ENCODE results near the gene LBX2. TPM values are rescaled to one million over a fixed set of nuclear protein-coding genes. Genes with fewer than 3 reads are reported as not detected.

Gene LBX2
- total and polyA plus RNA-seq, 2 experiments from 2014 or later, result 0.24 to 0.57 TPM

DNA sequence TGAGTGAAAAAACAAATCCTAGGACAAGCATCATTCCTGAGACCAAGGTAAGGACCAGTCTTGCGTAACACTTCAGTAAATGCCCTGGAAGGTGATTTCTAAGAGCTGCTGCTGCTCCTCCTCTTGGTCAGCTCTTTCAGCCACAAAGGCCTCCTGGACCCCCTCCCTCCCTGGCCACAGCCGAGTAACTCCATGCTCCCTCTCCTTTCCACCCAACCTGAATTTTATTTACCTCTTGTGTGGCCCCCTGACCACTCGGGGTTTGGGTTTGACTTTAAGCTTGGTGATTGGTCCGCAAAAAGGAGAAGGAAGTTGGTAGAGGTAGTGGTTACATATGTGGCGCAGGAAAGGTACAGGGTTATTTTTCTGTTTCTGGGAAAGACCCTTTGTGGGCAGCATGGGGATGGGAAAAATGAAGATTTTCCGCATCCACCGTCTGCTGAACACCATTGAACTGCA lies 39.5 kb upstream of the LBX2 start:
- no peak for DNase-seq (ENCODE audit: low spot score)
- Histone ChIP-seq H3K79me2 (replicated peaks; ENCODE audit: insufficient read depth) (no peaks in the 10 kb centered on the region), H3K4me1 (ENCODE audit: insufficient read depth) (no peaks in the 10 kb centered on the region), H3K9me2 (ENCODE audit: insufficient read depth) (no peaks in the 10 kb centered on the region), H3F3A (replicated peaks; ENCODE audit: low read depth) (no peaks in the 10 kb centered on the region), H3K27ac (ENCODE audit: low read depth) (no peak overlapping the region), H2AFZ (no peak overlapping the region), H3K4me3 (no peak overlapping the region), H3K27me3 (ENCODE audit: insufficient read depth) (no peaks in the 10 kb centered on the region), H4K20me1 (replicated peaks; ENCODE audit: insufficient read depth) (no peaks in the 10 kb centered on the region; the same call in 1 of the 2 replicates), H3K36me3 (ENCODE audit: insufficient read depth) (no peaks in the 10 kb centered on the region), H3K4me2 (no peak overlapping the region)
- Mint-ChIP-seq H3K36me3 (ENCODE audit: low read depth) (peaks cover 2% of the 10 kb centered on the region; the same call in 1 of the 3 replicates), H3K9me3 (no peaks in the 10 kb centered on the region; the same call in 2 of the 3 replicates), H3K27ac (no peak overlapping the region), H3K27me3 (ENCODE audit: insufficient read depth, low read depth, poor library complexity) (peaks cover 10% of the 10 kb centered on the region), H3K4me3 (no peak overlapping the region), H3K4me1 (no peaks in the 10 kb centered on the region; the same call in none of the 3 replicates)
- no peak; the same call in 2 of the 3 replicates for ATAC-seq
- no peak for TF ChIP-seq EZH2phosphoT487 (IDR thresholded peaks at IDR 0.05; ENCODE audit: unreplicated experiment)
- no peak for TF ChIP-seq JUNB (IDR thresholded peaks at IDR 0.05; ENCODE audit: unreplicated experiment)
- TF ChIP-seq, protein P1, sequence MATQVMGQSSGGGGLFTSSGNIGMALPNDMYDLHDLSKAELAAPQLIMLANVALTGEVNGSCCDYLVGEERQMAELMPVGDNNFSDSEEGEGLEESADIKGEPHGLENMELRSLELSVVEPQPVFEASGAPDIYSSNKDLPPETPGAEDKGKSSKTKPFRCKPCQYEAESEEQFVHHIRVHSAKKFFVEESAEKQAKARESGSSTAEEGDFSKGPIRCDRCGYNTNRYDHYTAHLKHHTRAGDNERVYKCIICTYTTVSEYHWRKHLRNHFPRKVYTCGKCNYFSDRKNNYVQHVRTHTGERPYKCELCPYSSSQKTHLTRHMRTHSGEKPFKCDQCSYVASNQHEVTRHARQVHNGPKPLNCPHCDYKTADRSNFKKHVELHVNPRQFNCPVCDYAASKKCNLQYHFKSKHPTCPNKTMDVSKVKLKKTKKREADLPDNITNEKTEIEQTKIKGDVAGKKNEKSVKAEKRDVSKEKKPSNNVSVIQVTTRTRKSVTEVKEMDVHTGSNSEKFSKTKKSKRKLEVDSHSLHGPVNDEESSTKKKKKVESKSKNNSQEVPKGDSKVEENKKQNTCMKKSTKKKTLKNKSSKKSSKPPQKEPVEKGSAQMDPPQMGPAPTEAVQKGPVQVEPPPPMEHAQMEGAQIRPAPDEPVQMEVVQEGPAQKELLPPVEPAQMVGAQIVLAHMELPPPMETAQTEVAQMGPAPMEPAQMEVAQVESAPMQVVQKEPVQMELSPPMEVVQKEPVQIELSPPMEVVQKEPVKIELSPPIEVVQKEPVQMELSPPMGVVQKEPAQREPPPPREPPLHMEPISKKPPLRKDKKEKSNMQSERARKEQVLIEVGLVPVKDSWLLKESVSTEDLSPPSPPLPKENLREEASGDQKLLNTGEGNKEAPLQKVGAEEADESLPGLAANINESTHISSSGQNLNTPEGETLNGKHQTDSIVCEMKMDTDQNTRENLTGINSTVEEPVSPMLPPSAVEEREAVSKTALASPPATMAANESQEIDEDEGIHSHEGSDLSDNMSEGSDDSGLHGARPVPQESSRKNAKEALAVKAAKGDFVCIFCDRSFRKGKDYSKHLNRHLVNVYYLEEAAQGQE (IDR thresholded peaks at IDR 0.05; ENCODE audit: unreplicated experiment), result no peak
- no peak for TF ChIP-seq STAT1 (IDR thresholded peaks at IDR 0.05; ENCODE audit: unreplicated experiment)
- TF ChIP-seq, protein P2, sequence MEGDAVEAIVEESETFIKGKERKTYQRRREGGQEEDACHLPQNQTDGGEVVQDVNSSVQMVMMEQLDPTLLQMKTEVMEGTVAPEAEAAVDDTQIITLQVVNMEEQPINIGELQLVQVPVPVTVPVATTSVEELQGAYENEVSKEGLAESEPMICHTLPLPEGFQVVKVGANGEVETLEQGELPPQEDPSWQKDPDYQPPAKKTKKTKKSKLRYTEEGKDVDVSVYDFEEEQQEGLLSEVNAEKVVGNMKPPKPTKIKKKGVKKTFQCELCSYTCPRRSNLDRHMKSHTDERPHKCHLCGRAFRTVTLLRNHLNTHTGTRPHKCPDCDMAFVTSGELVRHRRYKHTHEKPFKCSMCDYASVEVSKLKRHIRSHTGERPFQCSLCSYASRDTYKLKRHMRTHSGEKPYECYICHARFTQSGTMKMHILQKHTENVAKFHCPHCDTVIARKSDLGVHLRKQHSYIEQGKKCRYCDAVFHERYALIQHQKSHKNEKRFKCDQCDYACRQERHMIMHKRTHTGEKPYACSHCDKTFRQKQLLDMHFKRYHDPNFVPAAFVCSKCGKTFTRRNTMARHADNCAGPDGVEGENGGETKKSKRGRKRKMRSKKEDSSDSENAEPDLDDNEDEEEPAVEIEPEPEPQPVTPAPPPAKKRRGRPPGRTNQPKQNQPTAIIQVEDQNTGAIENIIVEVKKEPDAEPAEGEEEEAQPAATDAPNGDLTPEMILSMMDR (conservative IDR thresholded peaks at IDR 0.05; ENCODE audit: low read depth in 2 of 2), result no peak
- no peak for TF ChIP-seq POLR2AphosphoS5 (IDR thresholded peaks at IDR 0.05; ENCODE audit: low read depth)
- no peak for TF ChIP-seq CREB1 (CRISPR knock-in tag; IDR thresholded peaks at IDR 0.05; ENCODE audit: low read depth)
- TF ChIP-seq, protein P3, sequence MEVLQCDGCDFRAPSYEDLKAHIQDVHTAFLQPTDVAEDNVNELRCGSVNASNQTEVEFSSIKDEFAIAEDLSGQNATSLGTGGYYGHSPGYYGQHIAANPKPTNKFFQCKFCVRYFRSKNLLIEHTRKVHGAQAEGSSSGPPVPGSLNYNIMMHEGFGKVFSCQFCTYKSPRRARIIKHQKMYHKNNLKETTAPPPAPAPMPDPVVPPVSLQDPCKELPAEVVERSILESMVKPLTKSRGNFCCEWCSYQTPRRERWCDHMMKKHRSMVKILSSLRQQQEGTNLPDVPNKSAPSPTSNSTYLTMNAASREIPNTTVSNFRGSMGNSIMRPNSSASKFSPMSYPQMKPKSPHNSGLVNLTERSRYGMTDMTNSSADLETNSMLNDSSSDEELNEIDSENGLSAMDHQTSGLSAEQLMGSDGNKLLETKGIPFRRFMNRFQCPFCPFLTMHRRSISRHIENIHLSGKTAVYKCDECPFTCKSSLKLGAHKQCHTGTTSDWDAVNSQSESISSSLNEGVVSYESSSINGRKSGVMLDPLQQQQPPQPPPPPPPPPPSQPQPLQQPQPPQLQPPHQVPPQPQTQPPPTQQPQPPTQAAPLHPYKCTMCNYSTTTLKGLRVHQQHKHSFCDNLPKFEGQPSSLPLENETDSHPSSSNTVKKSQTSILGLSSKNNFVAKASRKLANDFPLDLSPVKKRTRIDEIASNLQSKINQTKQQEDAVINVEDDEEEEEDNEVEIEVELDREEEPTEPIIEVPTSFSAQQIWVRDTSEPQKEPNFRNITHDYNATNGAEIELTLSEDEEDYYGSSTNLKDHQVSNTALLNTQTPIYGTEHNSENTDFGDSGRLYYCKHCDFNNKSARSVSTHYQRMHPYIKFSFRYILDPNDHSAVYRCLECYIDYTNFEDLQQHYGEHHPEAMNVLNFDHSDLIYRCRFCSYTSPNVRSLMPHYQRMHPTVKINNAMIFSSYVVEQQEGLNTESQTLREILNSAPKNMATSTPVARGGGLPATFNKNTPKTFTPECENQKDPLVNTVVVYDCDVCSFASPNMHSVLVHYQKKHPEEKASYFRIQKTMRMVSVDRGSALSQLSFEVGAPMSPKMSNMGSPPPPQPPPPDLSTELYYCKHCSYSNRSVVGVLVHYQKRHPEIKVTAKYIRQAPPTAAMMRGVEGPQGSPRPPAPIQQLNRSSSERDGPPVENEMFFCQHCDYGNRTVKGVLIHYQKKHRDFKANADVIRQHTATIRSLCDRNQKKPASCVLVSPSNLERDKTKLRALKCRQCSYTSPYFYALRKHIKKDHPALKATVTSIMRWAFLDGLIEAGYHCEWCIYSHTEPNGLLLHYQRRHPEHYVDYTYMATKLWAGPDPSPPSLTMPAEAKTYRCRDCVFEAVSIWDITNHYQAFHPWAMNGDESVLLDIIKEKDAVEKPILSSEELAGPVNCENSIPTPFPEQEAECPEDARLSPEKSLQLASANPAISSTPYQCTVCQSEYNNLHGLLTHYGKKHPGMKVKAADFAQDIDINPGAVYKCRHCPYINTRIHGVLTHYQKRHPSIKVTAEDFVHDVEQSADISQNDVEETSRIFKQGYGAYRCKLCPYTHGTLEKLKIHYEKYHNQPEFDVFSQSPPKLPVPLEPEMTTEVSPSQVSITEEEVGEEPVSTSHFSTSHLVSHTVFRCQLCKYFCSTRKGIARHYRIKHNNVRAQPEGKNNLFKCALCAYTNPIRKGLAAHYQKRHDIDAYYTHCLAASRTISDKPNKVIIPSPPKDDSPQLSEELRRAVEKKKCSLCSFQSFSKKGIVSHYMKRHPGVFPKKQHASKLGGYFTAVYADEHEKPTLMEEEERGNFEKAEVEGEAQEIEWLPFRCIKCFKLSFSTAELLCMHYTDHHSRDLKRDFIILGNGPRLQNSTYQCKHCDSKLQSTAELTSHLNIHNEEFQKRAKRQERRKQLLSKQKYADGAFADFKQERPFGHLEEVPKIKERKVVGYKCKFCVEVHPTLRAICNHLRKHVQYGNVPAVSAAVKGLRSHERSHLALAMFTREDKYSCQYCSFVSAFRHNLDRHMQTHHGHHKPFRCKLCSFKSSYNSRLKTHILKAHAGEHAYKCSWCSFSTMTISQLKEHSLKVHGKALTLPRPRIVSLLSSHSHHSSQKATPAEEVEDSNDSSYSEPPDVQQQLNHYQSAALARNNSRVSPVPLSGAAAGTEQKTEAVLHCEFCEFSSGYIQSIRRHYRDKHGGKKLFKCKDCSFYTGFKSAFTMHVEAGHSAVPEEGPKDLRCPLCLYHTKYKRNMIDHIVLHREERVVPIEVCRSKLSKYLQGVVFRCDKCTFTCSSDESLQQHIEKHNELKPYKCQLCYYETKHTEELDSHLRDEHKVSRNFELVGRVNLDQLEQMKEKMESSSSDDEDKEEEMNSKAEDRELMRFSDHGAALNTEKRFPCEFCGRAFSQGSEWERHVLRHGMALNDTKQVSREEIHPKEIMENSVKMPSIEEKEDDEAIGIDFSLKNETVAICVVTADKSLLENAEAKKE (CRISPR knock-in tag; IDR thresholded peaks at IDR 0.05), result no peak
- no peak for TF ChIP-seq ZNF331 (CRISPR knock-in tag; IDR thresholded peaks at IDR 0.05; ENCODE audit: low read depth)
- no peak for TF ChIP-seq NANOG (IDR thresholded peaks at IDR 0.05; ENCODE audit: borderline replicate concordance)
- TF ChIP-seq EZH2 (IDR thresholded peaks at IDR 0.05; ENCODE audit: low read depth, unreplicated experiment), result no peak
- TF ChIP-seq, protein P4, sequence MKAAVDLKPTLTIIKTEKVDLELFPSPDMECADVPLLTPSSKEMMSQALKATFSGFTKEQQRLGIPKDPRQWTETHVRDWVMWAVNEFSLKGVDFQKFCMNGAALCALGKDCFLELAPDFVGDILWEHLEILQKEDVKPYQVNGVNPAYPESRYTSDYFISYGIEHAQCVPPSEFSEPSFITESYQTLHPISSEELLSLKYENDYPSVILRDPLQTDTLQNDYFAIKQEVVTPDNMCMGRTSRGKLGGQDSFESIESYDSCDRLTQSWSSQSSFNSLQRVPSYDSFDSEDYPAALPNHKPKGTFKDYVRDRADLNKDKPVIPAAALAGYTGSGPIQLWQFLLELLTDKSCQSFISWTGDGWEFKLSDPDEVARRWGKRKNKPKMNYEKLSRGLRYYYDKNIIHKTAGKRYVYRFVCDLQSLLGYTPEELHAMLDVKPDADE (IDR thresholded peaks at IDR 0.05), result no peak
